Measurements from ENCODE around the gene APOBEC3C. TPM values are rescaled to one million over a fixed set of nuclear protein-coding genes. Genes with fewer than 3 reads are reported as not detected.
"Not testable (repeated sequence)": the region's sequence is repeated elsewhere in the genome, so short reads cannot be mapped to it uniquely, and the experiment has no call there.

The APOBEC3C gene
- total RNA-seq, 1 donor from 2014 or later = 29.8 TPM

- no peak for ATAC-seq
These were observed 10.7 kb downstream of the APOBEC3C start for GRCh38 chr22:39024519-39025308.

DNA sequence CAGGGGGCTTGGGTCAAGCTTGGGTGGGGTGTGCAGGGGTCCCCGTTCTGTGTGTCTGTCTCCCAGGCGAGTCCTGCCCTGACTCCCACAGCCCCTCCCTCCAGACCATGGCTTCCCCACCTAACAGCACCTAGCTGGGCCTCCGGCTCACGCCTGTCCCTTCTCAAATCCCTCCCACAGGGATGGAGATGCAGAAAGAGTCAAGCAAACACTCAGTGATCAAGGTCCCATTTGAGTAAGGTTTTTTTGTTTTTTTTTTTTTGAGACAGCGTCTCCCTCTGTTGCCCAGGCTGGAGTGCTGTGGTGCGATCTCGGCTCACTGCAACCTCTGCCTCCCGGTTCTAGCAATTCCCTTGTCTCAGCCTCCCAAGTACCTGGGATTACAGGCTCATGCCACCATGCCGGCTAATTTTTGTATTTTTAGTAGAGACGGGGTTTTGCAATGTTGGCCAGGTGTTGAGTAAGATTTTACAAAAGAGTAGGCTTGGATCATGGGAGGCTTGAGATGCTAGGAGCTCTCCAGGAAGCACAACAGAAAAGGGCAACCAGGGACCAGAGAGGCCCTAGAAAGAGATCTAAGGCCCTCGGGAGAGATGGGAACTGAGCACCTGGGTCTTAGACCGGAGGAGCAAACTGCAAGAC lies 12.6 kb downstream of the APOBEC3C start:
- ATAC-seq = no peak

DNA sequence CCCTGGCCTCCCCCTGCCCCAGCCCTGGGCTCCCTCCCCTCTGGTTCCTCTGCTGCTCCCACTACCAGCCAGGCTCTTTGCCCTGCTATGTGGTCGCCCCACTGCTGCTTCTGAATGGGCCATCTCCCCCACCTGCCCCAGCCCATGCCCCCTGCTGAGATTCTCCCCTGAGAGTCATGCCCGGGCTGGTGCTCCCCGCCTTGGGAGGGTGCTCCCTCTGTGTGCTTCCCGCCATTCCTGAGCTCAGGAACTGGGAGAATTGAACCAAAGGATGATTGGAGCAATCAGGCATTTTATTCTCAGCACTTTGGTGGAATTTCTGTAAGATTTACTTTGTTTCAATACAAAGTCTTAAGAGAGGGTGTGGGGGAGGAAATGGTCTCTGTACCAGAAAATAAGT lies 13.7 kb downstream of the APOBEC3C start:
- no peak for ATAC-seq

GRCh38 chr22:39028281-39028680 lies 14.2 kb downstream of the APOBEC3C start:
- ATAC-seq = no peak

GRCh38 chr22:39029227-39029626 lies 15.2 kb downstream of the APOBEC3C start:
- no peak for ATAC-seq

- ATAC-seq = no peak
These were observed 16.6 kb downstream of the APOBEC3C start for GRCh38 chr22:39030705-39031104.

- not testable (repeated sequence) for ATAC-seq
These were observed 17.6 kb downstream of the APOBEC3C start for GRCh38 chr22:39031434-39032295.

DNA sequence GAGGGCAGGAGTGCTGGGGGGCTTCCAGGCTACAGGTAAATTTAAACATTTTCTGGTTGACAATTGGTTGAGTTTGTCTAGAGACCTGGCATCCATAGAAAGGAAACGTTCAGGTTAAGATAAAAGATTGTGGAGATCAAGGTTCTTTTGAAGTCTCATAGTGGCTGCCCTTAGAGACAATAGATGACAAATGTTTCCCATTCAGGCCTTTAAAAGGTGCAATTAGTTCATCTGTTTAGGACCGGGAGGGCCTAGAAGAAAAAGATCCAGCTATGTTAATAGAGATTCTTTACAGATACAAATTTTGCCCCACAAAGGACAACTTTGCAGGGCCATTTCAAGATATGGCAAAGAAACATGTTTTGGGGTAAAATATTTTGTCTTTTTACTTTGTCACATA lies 23.0 kb downstream of the APOBEC3C start:
- ATAC-seq = not testable (repeated sequence)

- ATAC-seq = no peak
These were observed 25.5 kb downstream of the APOBEC3C start for GRCh38 chr22:39039306-39040126.

DNA sequence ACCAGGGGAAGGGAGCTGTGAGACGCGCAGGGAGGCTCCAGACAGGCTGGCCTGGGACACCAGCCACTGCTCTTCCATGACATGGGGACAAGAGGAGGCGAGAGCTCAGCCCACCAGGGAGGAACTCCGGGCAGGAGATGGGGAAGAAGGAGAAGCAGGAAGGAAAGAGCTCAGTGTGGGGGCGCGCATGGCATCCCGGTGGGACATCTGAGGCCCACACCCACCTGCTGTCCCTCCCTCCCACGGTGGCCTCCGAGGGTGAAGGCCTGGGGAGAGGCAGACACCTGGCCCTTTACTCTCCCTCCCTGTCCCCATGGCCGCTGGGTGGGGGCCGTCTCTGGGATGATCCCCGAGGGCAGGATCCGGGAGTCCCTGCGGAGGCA lies 26.1 kb downstream of the APOBEC3C start:
- not testable (repeated sequence) for ATAC-seq

DNA sequence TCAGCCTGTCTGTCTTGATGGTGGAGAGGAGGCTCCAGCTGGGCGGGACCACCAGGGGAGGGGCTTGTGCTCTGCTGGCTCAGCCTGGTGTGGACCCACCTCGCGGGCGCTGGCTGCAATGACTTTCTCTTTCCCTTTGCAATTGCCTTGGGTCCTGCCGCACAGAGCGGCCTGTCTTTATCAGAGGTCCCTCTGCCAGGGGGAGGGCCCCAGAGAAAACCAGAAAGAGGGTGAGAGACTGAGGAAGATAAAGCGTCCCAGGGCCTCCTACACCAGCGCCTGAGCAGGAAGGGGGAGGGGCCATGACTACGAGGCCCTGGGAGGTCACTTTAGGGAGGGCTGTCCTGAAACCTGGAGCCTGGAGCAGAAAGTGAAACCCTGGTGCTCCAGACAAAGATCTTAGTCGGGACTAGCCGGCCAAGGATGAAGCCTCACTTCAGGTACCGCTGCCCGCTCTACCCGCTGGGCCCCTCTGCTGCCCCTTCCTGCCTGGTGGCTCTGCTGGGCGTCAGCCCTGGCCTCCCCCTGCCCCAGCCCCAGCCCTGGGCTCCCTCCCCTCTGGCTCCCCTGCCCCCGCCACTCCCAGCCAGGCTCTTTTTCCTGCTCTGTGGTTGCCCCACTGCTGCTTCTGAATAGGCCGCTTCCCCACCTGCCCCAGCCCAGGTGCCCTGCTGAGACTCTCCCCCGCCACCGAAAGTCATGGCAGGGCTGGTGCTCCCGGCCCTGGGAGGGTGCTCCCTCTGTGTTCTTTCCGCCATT lies 26.7 kb downstream of the APOBEC3C start, which contains the start of gene APOBEC3F:
Gene APOBEC3F, plus strand, starts transcription at position 327 of the 759 bp plus-strand sequence. Its CDS starts 97 bp downstream, at position 424.
- peak; percentile 79 for ATAC-seq

DNA sequence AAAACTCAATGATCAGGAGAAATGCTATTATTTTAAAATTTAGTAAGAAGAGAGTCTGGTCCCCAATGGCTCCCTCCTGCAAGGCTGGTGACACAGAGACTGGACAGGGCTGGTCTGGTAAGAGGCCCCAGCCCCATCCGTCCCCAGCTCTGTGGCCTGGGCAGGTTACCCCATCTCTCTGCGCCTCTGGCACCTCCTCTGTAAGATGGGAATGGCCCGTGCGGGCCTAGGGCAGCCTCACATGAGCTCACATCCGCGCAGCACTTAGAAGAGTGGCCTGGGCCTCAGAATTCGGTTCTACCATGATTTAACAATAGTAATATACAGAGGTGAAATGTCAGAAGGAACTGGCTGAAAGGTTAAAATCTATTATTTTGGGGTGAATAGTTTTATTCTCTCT lies 27.9 kb downstream of the APOBEC3C start:
- no peak for ATAC-seq

DNA sequence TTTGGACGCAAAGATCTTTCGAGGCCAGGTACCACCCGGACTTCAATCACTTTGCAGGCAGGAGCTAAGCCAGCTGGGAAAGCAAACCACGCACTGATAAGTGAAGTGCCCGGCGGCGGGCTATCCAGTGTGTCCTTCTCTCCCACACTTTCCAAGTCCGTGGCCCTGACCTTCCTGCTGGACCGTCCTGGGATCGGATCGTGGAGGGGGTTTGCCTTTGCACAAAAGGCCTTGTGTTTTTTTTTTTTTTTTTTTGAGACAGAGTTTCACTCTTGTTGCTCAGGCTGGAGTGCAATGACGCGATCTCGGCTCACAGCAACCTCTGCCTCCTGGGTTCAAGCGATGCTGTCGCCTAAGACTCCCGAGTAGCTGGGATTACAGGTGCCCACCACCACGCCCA lies 29.0 kb downstream of the APOBEC3C start:
- not testable (repeated sequence) for ATAC-seq

DNA sequence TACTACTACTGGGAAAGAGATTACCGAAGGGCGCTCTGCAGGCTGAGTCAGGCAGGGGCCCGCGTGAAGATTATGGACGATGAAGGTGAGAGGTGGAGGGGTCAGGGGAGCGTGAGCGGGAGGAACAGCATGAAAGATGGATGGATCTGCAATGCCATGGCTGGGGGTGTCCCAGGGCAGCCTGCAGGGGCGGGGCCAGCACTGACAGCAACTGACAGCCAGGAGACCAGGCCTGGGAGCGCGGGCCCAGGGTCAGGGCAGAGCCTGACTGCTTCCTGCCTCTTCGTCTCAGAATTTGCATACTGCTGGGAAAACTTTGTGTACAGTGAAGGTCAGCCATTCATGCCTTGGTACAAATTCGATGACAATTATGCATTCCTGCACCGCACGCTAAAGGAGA lies 31.1 kb downstream of the APOBEC3C start:
- not testable (repeated sequence) for ATAC-seq

- not testable (repeated sequence) for ATAC-seq
These were observed 35.4 kb downstream of the APOBEC3C start for GRCh38 chr22:39049486-39049885.

DNA sequence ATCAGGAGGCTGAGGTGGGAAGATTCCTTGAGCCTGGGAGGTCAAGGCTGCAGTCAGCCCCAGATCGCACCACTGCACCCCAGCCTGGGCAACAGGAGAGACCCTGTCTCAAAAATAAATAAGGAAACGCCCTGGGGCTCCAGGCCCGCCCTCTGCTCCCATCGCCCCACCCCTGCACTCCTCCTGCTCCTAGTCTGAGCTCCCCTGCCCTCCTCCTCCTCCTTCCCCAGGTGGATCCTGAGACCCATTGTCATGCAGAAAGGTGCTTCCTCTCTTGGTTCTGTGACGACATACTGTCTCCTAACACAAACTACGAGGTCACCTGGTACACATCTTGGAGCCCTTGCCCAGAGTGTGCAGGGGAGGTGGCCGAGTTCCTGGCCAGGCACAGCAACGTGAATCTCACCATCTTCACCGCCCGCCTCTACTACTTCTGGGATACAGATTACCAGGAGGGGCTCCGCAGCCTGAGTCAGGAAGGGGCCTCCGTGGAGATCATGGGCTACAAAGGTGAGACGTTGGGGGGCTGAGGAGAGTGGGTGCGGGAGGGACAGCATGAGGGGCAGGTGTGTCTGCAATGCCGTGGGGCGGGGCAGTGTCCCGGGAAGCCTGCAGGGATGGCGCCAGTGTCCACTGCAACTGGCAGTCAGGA lies 37.9 kb downstream of the APOBEC3C start:
- ATAC-seq = peak; percentile 38

DNA sequence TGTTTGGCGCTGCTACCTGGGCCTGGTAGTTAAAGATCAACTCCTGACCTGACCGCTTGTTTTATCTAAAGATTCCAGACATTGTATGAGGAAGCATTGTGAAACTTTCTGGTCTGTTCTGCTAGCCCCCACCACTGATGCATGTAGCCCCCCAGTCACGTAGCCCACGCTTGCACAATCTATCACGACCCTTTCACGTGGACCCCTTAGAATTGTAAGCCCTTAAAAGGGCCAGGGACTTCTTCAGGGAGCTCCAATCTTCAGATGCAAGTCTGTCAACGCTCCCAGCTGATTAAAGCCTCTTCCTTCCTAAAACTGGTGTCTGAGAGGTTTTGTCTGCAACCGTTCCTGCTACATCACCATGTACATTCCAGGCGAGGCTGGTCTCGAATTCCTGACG lies 41.6 kb downstream of the APOBEC3C start:
- no peak for ATAC-seq

- not testable (repeated sequence) for ATAC-seq
These were observed 47.2 kb downstream of the APOBEC3C start for GRCh38 chr22:39061290-39061689.

GRCh38 chr22:39061951-39062350 lies 47.9 kb downstream of the APOBEC3C start:
- not testable (repeated sequence) for ATAC-seq

DNA sequence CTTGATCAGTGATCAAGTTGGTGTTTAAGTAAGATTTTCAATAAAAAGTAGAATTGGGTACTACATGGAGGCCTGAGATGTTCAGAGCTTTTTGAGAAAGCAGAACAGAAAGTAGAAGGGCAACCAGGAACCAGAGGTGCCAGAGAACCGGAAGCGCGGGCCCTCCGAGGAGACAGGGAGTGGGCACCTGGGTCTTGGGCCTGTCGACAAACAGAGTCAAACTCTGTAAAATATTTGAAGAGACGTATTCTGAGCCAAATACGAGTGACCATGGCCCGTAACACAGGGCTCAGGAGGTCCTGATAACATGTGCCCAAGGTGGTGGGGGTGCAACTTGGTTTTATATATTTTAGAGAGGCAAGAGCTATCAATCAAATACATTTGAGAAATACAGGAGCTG lies 49.8 kb downstream of the APOBEC3C start:
- ATAC-seq = peak; percentile 41
